ENCODE results near the gene SORCS1.

SORCS1 gene

GRCh38 chr10:106757521-106757920 lies 407.0 kb downstream of the SORCS1 start:
- TF ChIP-seq CTCF (IDR thresholded peaks at IDR 0.05; ENCODE audit: unreplicated experiment in 3 of 3) = no peak
- peaks cover 4% of the 10 kb centered on the region for H3K9me3 Mint-ChIP-seq
- H3K4me1 Mint-ChIP-seq = peaks cover 4% of the 10 kb centered on the region
- no peaks in the 10 kb centered on the region for H3K36me3 Mint-ChIP-seq (ENCODE audit: low read depth)
- no peaks in the 10 kb centered on the region for H3K27me3 Mint-ChIP-seq (ENCODE audit: low read depth)
- no peak overlapping the region for H3K4me3 Mint-ChIP-seq
- no peak overlapping the region for H3K27ac Mint-ChIP-seq

DNA sequence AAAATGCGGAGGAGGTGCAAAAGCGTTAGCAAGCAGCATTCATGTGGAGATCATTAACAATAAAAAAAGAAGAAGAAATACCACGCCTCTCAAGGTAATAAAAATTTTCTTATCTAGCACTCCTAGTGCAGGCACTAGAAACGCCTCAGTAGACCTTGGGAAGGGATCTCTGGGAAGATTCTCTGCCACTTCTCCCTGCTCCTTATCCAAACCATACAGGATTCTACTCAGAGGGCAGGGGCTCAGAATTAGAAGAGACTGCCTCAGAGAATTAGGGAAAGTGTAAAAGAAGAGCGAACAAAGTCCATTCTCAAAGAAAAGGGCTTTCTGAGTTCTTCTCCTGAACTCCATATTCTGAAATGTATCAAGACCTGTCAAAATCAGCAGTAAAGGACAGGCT lies 413.4 kb downstream of the SORCS1 start:
- Mint-ChIP-seq H3K4me1 (no peaks in the 10 kb centered on the region), H3K36me3 (ENCODE audit: low read depth) (no peaks in the 10 kb centered on the region), H3K27me3 (ENCODE audit: low read depth) (no peaks in the 10 kb centered on the region), H3K4me3 (no peak overlapping the region), H3K9me3 (no peaks in the 10 kb centered on the region), H3K27ac (no peak overlapping the region)
- no peak for TF ChIP-seq CTCF (IDR thresholded peaks at IDR 0.05; ENCODE audit: unreplicated experiment in 3 of 3)

DNA sequence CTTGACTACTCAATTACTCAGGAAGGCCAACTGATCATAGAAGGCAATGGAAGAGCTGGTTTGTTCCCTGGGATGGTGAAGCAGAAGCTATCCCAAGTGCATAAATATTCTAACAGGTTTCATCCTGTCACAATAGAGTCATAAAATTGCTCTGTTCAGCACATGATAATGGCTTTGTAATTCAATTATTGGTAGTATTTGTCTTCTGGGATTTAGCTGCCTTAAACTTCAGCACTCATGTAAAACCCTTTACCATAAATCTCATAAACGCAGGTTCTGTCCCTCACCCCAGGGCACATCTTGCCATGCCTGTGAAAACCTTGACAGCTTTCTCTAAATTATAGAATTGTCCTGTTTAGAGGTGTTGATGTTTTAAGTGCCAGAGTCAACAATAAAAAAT lies 417.6 kb downstream of the SORCS1 start:
- H3K36me3 Mint-ChIP-seq (ENCODE audit: low read depth) = no peaks in the 10 kb centered on the region
- H3K4me1 Mint-ChIP-seq = no peaks in the 10 kb centered on the region
- H3K9me3 Mint-ChIP-seq = peaks cover 3% of the 10 kb centered on the region

DNA sequence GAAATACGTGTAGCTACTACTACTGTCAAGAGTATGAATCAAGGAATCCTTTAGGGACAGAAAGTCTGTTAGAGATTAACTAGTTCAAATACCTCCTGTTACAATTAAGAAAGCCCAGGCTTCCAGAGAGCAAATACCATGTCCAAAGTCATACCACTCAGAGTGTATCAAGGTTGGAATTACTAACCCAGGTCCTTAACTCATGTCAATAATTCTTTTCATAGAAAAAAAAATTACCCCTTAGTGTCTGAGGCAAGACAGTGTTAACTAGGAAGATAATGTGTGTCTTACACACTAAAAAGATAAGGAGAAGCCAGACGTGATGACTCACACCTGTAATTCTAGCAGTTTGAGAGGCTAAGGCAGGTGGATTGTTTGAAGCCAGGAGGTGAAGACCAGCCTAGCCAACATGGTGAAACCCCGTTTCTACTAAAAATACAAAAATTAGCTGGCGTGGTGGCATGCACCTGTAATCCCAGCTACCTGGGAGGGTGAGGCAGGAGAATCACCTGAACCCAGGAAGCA lies 423.4 kb downstream of the SORCS1 start:
- Mint-ChIP-seq H3K4me3 (no peak overlapping the region), H3K36me3 (ENCODE audit: low read depth) (no peaks in the 10 kb centered on the region), H3K27me3 (ENCODE audit: low read depth) (peaks cover 5% of the 10 kb centered on the region), H3K9me3 (peaks cover 3% of the 10 kb centered on the region), H3K27ac (no peak overlapping the region), H3K4me1 (no peaks in the 10 kb centered on the region)
- no peak for TF ChIP-seq CTCF (IDR thresholded peaks at IDR 0.05; ENCODE audit: unreplicated experiment in 3 of 3)

More for the DNA sequence above, 417.6 kb downstream of the SORCS1 start:
- no peak overlapping the region for H3K4me3 Mint-ChIP-seq
- H3K27me3 Mint-ChIP-seq (ENCODE audit: low read depth) = peaks cover 5% of the 10 kb centered on the region
- no peak for TF ChIP-seq CTCF (IDR thresholded peaks at IDR 0.05; ENCODE audit: unreplicated experiment in 3 of 3)
- H3K27ac Mint-ChIP-seq = no peak overlapping the region

GRCh38 chr10:106740071-106740470 lies 424.4 kb downstream of the SORCS1 start:
- H3K27me3 Mint-ChIP-seq (ENCODE audit: low read depth) = peaks cover 5% of the 10 kb centered on the region
- no peak overlapping the region for H3K27ac Mint-ChIP-seq
- no peak for TF ChIP-seq CTCF (IDR thresholded peaks at IDR 0.05; ENCODE audit: unreplicated experiment in 3 of 3)
- no peaks in the 10 kb centered on the region for H3K36me3 Mint-ChIP-seq (ENCODE audit: low read depth)
- H3K4me1 Mint-ChIP-seq = no peaks in the 10 kb centered on the region
- H3K9me3 Mint-ChIP-seq = peaks cover 3% of the 10 kb centered on the region
- H3K4me3 Mint-ChIP-seq = no peak overlapping the region

DNA sequence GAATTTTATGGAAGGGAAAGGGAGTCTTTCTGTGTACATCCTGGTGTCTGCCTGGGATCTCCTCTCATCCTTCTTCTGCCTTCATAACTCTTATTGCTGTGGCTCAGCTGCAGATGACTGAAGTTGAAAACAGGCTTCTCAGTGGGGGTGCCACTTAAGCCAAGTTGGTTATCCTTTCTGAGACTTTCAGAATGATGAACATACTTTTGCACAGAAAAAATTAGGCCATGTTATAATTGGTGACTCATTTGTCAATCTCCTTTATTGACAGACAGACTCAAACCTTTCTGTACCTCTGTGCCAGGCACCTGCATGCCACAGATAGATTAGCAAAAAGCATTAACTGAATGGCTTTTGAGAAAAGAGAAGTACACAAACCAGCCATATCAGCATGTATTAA lies 430.3 kb downstream of the SORCS1 start:
- Mint-ChIP-seq H3K36me3 (ENCODE audit: low read depth) (no peaks in the 10 kb centered on the region), H3K4me3 (no peak overlapping the region), H3K4me1 (no peaks in the 10 kb centered on the region), H3K9me3 (no peaks in the 10 kb centered on the region), H3K27ac (no peak overlapping the region), H3K27me3 (ENCODE audit: low read depth) (no peaks in the 10 kb centered on the region)
- no peak for TF ChIP-seq CTCF (IDR thresholded peaks at IDR 0.05; ENCODE audit: unreplicated experiment in 3 of 3)

Measured in nephron (organoid).